HEK293T (cell line): ENCODE results near the gene TRIM61.

Experiments used
- ARNT ChIP-seq: fragments of 450-650 bp; IDR thresholded peaks from 2 replicates; pipeline ENCODE4 v1.6.1; 2017; ENCODE audit warnings: mild to moderate bottlenecking
- BHLHE40 ChIP-seq: fragments of 450-650 bp; IDR thresholded peaks from 2 replicates; pipeline ENCODE4 v1.6.1; 2016; ENCODE audit warnings: mild to moderate bottlenecking, moderate library complexity, borderline replicate concordance
- FOXM1 ChIP-seq: fragments of 450-650 bp; IDR thresholded peaks from 2 replicates; pipeline ENCODE4 v1.6.1; 2017; ENCODE audit warnings: mild to moderate bottlenecking, borderline replicate concordance
- NFRKB ChIP-seq: fragments of 450-650 bp; IDR thresholded peaks from 2 replicates; pipeline ENCODE4 v1.6.1; 2016; ENCODE audit warnings: mild to moderate bottlenecking, moderate library complexity
- SP1 ChIP-seq: fragments of 450-650 bp; IDR thresholded peaks from 2 replicates; pipeline ENCODE4 v1.6.1; 2017
- SUZ12 ChIP-seq: fragments of 450-650 bp; IDR thresholded peaks from 2 replicates; pipeline ENCODE4 v1.6.1; 2016; ENCODE audit warnings: mild to moderate bottlenecking
- TARDBP ChIP-seq: fragments of 450-650 bp; IDR thresholded peaks from 2 replicates; pipeline ENCODE4 v1.6.1; 2016
- TF ChIP-seq, protein P1 (sequence below): fragments of 450-650 bp; IDR thresholded peaks from 2 replicates; pipeline ENCODE4 v1.6.1; 2016

DNA sequence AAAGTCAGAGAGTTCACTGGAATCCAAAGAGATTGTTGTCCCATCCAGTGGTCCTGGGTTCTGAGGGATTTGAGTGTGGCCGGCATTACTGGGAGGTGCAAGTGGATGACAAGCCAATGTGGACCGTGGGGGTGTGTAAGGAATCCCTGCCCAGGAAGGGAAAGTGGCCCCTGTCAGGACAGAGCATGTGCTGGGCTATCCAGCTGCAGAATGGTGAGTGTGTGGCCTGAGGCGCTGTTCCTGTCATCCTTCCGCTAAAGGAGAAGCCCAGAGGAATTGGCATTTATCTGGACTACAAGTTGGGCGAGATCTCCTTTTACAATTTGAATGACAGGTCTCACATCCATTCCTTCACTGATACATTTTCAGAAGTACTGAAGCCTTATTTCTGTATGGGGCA is 33.9 kb upstream of the TRIM61 start:
- TF ChIP-seq TARDBP = no peak
- TF ChIP-seq FOXM1 = no peak
- TF ChIP-seq, protein P1, sequence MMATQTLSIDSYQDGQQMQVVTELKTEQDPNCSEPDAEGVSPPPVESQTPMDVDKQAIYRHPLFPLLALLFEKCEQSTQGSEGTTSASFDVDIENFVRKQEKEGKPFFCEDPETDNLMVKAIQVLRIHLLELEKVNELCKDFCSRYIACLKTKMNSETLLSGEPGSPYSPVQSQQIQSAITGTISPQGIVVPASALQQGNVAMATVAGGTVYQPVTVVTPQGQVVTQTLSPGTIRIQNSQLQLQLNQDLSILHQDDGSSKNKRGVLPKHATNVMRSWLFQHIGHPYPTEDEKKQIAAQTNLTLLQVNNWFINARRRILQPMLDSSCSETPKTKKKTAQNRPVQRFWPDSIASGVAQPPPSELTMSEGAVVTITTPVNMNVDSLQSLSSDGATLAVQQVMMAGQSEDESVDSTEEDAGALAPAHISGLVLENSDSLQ = no peak
- TF ChIP-seq SP1 = no peak
- TF ChIP-seq SUZ12 = no peak
- TF ChIP-seq ARNT = no peak
- TF ChIP-seq BHLHE40 = no peak
- no peak for TF ChIP-seq NFRKB
